A673 (cell line): ENCODE results near the gene RNF149.

ENCODE experiments used
- EZH2 ChIP-seq: fragments of 200-600 bp; sonication (generic); IDR thresholded peaks from 2 replicates; pipeline ENCODE4 v1.6.1; 2017; ENCODE audit warnings: borderline replicate concordance, low read depth, mild to moderate bottlenecking, mixed read lengths, antibody characterized with exemption, low read length; ENCODE audit not compliant: poor library complexity, severe bottlenecking
- TF ChIP-seq, protein P1 (sequence below): fragments of 300-800, 200-600 bp; sonication (generic); conservative IDR thresholded peaks from 2 replicates; pipeline ENCODE4 v1.5.1; 2017; ENCODE audit warnings: low read depth, mild to moderate bottlenecking, antibody characterized with exemption, low read length, moderate library complexity, mixed read lengths

DNA sequence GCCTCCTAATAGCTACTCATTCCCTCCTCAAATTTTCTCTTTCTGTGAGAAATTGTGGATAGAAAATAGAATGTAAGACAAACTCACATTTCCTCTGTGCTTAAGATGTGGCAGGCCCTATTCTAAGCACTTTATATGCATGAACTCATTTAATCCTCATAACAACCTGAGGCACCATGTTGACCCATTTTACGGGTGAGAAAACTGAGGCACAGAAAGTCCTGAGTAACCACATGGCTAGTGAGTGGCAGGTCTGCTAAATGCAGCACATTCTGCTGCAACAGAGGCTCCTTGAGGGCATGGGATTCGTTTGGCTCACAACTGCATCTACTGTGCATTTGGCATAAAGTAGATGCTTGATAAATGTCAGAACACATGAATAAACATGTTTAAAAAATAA lies 22.7 kb upstream of the RNF149 start:
- TF ChIP-seq, protein P1, sequence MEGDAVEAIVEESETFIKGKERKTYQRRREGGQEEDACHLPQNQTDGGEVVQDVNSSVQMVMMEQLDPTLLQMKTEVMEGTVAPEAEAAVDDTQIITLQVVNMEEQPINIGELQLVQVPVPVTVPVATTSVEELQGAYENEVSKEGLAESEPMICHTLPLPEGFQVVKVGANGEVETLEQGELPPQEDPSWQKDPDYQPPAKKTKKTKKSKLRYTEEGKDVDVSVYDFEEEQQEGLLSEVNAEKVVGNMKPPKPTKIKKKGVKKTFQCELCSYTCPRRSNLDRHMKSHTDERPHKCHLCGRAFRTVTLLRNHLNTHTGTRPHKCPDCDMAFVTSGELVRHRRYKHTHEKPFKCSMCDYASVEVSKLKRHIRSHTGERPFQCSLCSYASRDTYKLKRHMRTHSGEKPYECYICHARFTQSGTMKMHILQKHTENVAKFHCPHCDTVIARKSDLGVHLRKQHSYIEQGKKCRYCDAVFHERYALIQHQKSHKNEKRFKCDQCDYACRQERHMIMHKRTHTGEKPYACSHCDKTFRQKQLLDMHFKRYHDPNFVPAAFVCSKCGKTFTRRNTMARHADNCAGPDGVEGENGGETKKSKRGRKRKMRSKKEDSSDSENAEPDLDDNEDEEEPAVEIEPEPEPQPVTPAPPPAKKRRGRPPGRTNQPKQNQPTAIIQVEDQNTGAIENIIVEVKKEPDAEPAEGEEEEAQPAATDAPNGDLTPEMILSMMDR: no peak
- no peak for TF ChIP-seq EZH2
